Measurements from ENCODE around the gene TTLL5.

DNA sequence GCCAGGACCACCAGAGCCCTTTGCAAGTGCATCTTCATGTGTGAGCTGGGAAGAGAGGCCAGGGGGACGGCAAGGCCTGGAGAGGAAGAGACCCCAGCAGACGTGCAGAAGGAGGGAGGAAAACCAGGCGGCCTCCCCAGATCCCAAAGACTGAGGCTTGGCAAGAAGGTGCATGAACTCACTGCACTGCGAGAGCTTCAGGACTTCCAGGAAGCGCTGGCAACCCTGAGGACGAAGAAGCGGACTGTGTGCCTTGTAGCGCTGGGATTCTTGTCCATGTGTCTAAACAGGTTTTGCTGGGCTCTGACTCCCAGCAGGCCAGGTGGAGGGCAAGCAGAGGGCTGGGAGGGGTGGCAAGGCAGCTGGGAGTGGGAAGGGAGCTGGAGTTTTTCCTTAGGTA, 319.8 kb downstream of the TTLL5 start:
- TF ChIP-seq, protein P1, sequence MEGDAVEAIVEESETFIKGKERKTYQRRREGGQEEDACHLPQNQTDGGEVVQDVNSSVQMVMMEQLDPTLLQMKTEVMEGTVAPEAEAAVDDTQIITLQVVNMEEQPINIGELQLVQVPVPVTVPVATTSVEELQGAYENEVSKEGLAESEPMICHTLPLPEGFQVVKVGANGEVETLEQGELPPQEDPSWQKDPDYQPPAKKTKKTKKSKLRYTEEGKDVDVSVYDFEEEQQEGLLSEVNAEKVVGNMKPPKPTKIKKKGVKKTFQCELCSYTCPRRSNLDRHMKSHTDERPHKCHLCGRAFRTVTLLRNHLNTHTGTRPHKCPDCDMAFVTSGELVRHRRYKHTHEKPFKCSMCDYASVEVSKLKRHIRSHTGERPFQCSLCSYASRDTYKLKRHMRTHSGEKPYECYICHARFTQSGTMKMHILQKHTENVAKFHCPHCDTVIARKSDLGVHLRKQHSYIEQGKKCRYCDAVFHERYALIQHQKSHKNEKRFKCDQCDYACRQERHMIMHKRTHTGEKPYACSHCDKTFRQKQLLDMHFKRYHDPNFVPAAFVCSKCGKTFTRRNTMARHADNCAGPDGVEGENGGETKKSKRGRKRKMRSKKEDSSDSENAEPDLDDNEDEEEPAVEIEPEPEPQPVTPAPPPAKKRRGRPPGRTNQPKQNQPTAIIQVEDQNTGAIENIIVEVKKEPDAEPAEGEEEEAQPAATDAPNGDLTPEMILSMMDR (IDR thresholded peaks at IDR 0.05) = no peak
- no peak for TF ChIP-seq POLR2A (IDR thresholded peaks at IDR 0.05)
